GM21360 (cell line): ENCODE data around the gene DHCR24.

Experiments used
- ATAC-seq: cut with Tn5 transposase; IDR thresholded peaks from one replicate; pipeline ENCODE4 v1.9.1; 2021; ENCODE audit warnings: mild to moderate bottlenecking, moderate library complexity; ENCODE audit not compliant: unreplicated experiment

The DHCR24 gene

GRCh38 chr1:54865238-54866073, 21.5 kb downstream of the DHCR24 start:
- ATAC-seq: no peak

DNA sequence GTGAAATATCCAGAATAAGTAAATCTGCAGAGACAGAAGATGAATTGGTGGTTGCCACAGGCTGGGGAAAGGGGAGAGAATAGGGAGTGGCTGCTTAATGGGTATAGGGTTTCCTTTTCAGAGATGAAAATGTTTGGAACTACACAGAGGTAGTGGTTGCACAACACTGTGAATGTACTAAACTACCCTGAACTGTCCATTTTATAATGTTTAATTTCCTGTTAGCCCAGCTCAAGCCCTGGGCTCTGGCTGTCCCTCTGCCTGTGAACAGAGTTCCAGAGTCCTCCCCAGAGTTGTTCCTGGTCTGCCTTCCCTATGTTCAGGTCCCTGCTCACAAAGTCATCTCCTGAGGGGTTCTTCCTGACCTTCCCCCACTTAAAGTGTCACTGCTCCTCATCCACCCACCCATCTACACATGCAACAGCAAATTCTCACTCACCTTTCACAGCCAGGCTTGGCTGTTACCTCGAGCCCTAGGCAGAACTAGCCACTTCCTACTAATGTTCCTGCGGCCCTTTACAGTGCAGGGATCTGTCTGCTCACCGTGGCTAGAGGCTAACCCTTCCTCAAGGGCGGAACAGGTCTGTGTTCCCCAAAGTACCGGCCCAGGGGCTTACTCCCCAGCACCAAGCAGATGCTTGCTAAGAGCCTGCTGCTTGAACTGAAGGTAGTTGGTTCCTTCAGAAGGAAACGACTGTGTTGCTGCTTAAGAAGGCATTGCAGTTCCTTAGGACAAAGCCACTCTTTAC, 22.4 kb downstream of the DHCR24 start:
- ATAC-seq: no peak

GRCh38 chr1:54863267-54863665, 23.7 kb downstream of the DHCR24 start:
- no peak for ATAC-seq

GRCh38 chr1:54861070-54861761, 25.8 kb downstream of the DHCR24 start:
- no peak for ATAC-seq

DNA sequence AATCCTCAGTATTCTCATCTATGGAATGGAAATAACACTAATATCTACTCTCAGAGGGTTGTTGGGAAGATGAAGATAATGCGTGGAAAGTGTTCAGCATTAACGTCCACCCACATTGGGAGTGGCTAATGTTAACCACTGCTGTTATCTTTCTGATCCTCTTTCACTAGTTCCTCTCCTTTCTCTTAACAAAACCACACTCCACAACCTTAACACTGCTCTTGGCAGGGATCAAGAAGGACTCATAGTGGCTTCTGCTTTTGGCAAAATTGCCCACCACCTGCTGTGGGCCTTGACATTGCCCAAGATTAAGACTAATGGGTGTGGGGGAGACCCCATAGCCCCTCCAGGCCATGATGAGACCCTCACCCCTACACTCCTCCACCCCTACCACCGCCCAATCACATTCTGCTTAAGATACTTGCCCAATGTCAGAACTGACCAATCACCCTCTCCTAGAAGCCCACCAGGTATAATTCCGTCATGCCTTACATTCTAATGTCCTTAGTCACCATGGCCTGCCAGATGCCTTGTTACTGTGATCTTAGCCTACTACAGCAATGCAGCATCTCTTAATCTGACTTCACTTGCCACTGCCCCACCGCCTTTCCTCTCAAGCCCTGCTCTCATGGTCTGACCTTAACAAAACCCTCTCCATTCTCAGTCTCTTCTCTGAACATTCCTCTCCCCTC, 27.1 kb downstream of the DHCR24 start:
- no peak for ATAC-seq

- ATAC-seq: no peak
Measured at GRCh38 chr1:54857746-54858561, 29.0 kb downstream of the DHCR24 start.

GRCh38 chr1:54857141-54857540, 29.9 kb downstream of the DHCR24 start:
- ATAC-seq: no peak

GRCh38 chr1:54854381-54855020, 32.5 kb downstream of the DHCR24 start:
- ATAC-seq: no peak

GRCh38 chr1:54853793-54854370, 33.1 kb downstream of the DHCR24 start:
- no peak for ATAC-seq

DNA sequence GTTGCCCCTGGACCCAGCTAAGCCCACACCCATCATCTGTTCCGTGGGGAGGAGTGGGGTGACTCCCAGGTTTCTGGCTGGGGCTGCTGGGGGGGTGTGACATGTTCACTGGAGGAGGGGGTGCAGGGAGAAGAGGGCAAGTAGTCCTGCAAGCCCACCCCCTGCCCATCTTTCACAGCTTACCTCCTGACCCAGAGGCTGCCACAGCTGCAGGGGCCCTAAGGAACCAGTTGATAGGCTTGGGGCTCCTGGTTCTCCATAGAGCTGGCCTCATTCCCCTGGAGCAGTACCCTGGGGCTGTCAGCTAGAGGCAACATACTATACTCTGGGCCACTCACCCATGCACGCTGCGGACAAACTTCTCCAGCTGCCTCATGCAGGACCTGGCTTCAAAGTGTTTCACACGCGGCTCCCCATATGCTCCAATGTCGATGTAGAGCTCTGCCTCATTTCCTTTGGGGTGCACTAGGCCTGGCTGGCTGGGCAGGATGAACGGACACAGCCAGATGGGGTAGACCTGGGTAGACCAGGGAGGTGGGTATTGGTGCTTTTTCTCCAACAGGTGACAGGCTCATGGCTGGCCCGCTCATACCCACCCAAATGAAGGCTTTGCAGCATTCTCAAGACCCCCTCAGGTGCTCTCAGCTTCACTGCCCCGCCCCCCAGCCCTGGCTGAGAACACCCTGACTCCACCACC, 33.8 kb downstream of the DHCR24 start:
- ATAC-seq: no peak

GRCh38 chr1:54851936-54852524, 35.0 kb downstream of the DHCR24 start:
- no peak for ATAC-seq

DNA sequence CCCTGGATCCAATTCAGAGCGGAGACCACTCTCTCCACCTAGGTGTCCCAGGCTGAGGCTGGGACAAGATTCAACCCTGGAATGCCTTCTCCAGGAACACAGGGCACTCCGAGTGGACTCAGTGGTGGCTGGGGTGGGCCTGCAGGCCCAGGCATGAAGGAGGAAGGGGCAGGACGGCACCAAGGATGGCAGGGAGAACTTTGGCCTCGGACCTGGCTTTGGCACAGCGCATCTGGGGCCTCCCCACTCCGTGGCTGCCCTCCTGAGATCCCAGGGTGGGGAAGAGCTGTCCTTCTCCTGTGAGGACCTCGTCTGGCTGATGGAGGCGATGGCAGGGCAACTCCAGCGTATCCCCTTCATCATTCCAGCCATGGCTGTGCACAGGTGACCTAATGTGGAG, 35.6 kb downstream of the DHCR24 start:
- ATAC-seq: no peak

GRCh38 chr1:54850737-54851136, 36.3 kb downstream of the DHCR24 start:
- no peak for ATAC-seq

- no peak for ATAC-seq
Measured at GRCh38 chr1:54850069-54850730, 36.8 kb downstream of the DHCR24 start.

DNA sequence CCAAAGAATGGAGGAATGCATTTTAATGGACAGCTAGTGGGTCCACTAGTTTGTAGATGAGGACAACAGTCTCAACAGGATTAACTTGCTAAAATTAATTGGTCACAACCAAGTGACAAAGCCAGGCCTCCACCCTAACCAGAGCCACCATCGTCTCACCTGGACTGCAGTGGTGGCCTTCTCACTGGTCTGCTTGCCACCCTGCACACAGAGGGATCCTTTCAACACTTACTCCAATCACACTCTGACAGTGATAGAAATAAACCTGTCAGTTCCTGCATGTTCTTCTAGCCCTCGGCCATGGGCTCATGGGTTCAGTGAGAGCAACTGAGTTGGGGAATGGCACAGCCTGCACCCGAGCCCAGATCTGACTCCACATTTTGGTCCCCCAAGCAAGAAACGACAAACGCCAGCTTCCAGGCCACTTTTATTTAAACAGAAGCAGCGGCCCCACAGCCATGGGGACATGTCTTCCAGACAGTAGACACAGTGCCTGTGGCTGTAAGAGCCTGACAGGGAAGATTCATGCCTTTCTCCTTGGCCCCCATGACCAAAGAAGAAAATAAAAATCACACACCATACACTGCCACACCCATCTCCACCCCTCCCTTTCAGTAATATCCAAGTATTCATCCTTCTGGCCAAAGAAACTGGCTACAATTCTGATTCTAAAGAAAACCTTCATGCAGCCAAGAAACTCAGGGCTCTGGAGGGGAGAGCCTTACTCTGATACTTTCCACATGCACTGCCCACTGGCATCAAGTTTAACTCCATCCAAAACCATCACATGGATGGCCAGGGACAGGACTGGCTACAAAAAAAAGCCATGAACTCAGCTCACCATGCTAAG, 37.6 kb downstream of the DHCR24 start:
- no peak for ATAC-seq

DNA sequence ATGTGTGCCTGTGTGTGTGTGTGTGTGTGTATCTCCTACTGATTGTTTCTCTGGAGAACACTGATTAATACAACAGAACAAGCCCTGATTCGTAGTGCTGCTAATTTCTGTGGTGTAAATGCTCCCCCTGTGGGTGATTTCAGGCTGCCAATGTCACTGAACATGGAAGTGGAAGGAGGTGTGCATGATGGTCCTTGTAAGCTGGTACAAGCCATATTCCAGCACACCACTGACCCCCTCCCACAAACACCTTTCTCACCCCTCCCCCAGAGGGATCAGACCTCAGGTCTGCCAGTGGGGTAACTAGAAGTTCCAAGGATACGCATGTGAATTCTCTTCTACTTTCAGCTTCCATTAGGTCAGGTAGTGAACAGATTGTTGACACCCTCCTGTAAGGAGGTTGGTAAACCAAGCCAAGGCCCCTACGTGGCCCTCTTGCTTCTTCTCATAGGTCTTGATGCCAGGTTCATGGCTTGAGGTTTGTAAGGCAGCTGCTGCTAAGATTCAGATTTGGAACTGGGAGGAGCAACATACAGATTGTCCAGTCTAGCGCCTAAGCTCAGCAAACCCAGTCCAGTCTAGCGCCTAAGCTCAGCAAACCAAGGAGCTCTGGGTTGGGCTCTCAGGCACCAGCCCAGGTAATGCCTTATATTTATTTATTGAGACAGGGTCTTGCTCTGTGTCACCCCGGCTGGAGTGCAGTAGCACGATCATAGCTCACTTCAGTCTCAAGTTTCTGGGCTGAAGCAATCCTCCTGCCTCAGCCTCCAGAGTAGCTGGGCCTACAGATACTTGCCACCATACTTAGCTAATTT, 38.7 kb downstream of the DHCR24 start:
- no peak for ATAC-seq
